Psoas muscle (tissue), 8 donors: ENCODE results near the gene ZP1. TPM values are rescaled to one million over a fixed set of nuclear protein-coding genes. Genes with fewer than 3 reads are reported as not detected.

Experiments used
- ATAC-seq, 4 donors: fragments of 200-7000 bp; cut with Tn5 transposase; one replicate each; pipeline ENCODE4 v1.9.1; 2020; ENCODE audit warnings: moderate library complexity in 3 of 4, mild to moderate bottlenecking in 2 of 4
- DNase-seq, 2 donors: peaks; one replicate each; pipeline ENCODE4 v3.0.0-alpha.2; 2020
- H3K27ac ChIP-seq: fragments of 200-600 bp; one replicate; pipeline ENCODE4 v1.8.0; 2022
- H3K27me3 ChIP-seq, 3 donors: fragments of 200-600 bp in 1 of 3; one replicate each; pipeline versions ENCODE4 v1.6.1 to v1.8.0; 2013 to 2022; ENCODE audit warnings: low read length in 2 of 3, mild to moderate bottlenecking in 2 of 3, moderate library complexity in 1 of 3; ENCODE audit not compliant: insufficient read depth in 3 of 3
- H3K36me3 ChIP-seq, 2 donors: fragments of 200-600 bp in 1 of 2; one replicate each; pipeline versions ENCODE4 v1.6.1 to v1.8.0; 2013 to 2022; ENCODE audit warnings: low read depth in 1 of 2, mild to moderate bottlenecking in 1 of 2, moderate library complexity in 1 of 2; ENCODE audit not compliant: insufficient read depth in 1 of 2
- H3K4me1 ChIP-seq: fragments of 200-600 bp; one replicate; pipeline ENCODE4 v1.8.0; 2022
- H3K4me3 ChIP-seq: fragments of 200-600 bp; one replicate; pipeline ENCODE4 v1.8.0; 2022; ENCODE audit warnings: mild to moderate bottlenecking
- H3K9me3 ChIP-seq: fragments of 200-600 bp; one replicate; pipeline ENCODE4 v1.8.0; 2022
- CTCF ChIP-seq: fragments of 200-600 bp; IDR thresholded peaks from one replicate; pipeline ENCODE4 v1.8.0; 2022; ENCODE audit warnings: antibody characterized with exemption
- WGBS, 3 donors: extraction: QIAGEN DNeasy Blood & Tissue Kit; methylation state at CpG; one replicate each; pipeline versions ENCODE4 v1.1.6 to v1.1.7; 2013; 5-methylcytosine and 5-hydroxymethylcytosine counted together
- intact Hi-C, 2 donors: fragments of 100-400 bp; cut with DNase I; formaldehyde crosslinking; loops; one replicate each; pipeline versions ENCODE4 v1.11.0 to v1.14.2; 2022
- polyA plus RNA-seq, 3 donors: library from polyadenylated mRNA; stranded (reverse); fragments of 200-250 nt; gene quantifications; one replicate each; pipeline ENCODE4 v1.2.3, GENCODE V29; 2013
- total RNA-seq, 4 donors: library from RNA; stranded (reverse); fragmentation: NEBNext Ultra II Directional in 2 of 4; extraction: Animal tissue kit (Norgen Biotek cat#: 25700) in 2 of 4; gene quantifications; one replicate each; pipeline versions ENCODE4 v1.2.1 to v1.2.4, GENCODE V29; 2021 to 2023
- donor health status: healthy with polysubstance abuse.
- donor health status: DM: no; HTN: no; CAD: no; lungs with moderate emphysema.
- donor health status: Bipolar disorder and iron deficiency.
- donor health status: healthy.
- donor health status: DM: yes; HTN: yes; CAD: no.
- donor health status: DM: no; HTN: no; CAD: no.
- donor health status: DM: no; HTN: no; CAD: no.
- donor health status: DM: yes; HTN: yes; CAD: no.

Gene ZP1
- total and polyA plus RNA-seq, 7 donors: 0.18 to 0.52 (median 0.29) TPM; not detected in 3

- DNase-seq (peak in 1 of 2 donors; percentile 48), ATAC-seq (no peak)
- Histone ChIP-seq H3K4me3 (no peak overlapping the region), H3K9me3 (no peaks in the 10 kb centered on the region), H3K27ac (no peak overlapping the region), H3K27me3 (no peaks in the 10 kb centered on the region), H3K4me1 (peaks cover 29% of the 10 kb centered on the region), H3K36me3 (no peaks in the 10 kb centered on the region)
- 92 to 99% (median 94%) methylated on average over 6 to 7 of the region's 7 CpGs for WGBS, 3 donors
- intact Hi-C loops: no loop called here
- TF ChIP-seq CTCF: no peak
These were observed 2.1 kb downstream of the ZP1 start for GRCh38 chr11:60869451-60869825.

GRCh38 chr11:60870276-60870675, 2.9 kb downstream of the ZP1 start:
- no peak overlapping the region for H3K4me3 ChIP-seq
- ATAC-seq (no peak), DNase-seq (no peak)
- no peaks in the 10 kb centered on the region for H3K9me3 ChIP-seq
- H3K4me1 ChIP-seq: peaks cover 37% of the 10 kb centered on the region
- H3K27me3 ChIP-seq: no peaks in the 10 kb centered on the region
- TF ChIP-seq CTCF: no peak
- 56 to 70% (median 67%) methylated on average over 3 of the region's 3 CpGs for WGBS, 3 donors
- peak overlapping the region; percentile 4 for H3K27ac ChIP-seq
- intact Hi-C loops: no loop called here
- no peaks in the 10 kb centered on the region for H3K36me3 ChIP-seq

- intact Hi-C loops: no loop called here
- no peaks in the 10 kb centered on the region for H3K9me3 ChIP-seq
- peaks cover 39% of the 10 kb centered on the region for H3K4me1 ChIP-seq
- H3K27me3 ChIP-seq: no peaks in the 10 kb centered on the region
- no peaks in the 10 kb centered on the region for H3K36me3 ChIP-seq
- H3K27ac ChIP-seq: peak overlapping the region; percentile 4
- WGBS, 3 donors: 73 to 84% (median 74%) methylated on average over 13 of the region's 13 CpGs
- H3K4me3 ChIP-seq: no peak overlapping the region
- ATAC-seq: no peak
- TF ChIP-seq CTCF: no peak
- DNase-seq: no peak
These were observed 3.5 kb downstream of the ZP1 start for GRCh38 chr11:60870733-60871377.

- ATAC-seq (peak in 2 of 4 donors; percentile 24 to 62), DNase-seq (peak in 1 of 2 donors; percentile 60)
- Histone ChIP-seq H3K9me3 (no peaks in the 10 kb centered on the region), H3K36me3 (no peaks in the 10 kb centered on the region), H3K27me3 (no peaks in the 10 kb centered on the region), H3K4me3 (no peak overlapping the region), H3K4me1 (peaks cover 42% of the 10 kb centered on the region), H3K27ac (peak overlapping the region; percentile 4)
- WGBS, 3 donors: 70 to 75% (median 73%) methylated on average over 7 of the region's 7 CpGs
- TF ChIP-seq CTCF: no peak
- intact Hi-C loops: no loop called here
These were observed 4.2 kb downstream of the ZP1 start for GRCh38 chr11:60871378-60872061.
